HG03571 (cell line): ENCODE measurements around the gene COL6A5.
"Not testable (repeated sequence)": the region's sequence is repeated elsewhere in the genome, so short reads cannot be mapped to it uniquely, and the experiment has no call there.

Source experiments
- ATAC-seq: cut with Tn5 transposase; IDR thresholded peaks from one replicate; pipeline ENCODE4 v1.9.1; 2021; ENCODE audit not compliant: unreplicated experiment

COL6A5 gene

GRCh38 chr3:130383424-130383823 is 38.0 kb downstream of the COL6A5 start:
- no peak for ATAC-seq

GRCh38 chr3:130384476-130385025 is 39.1 kb downstream of the COL6A5 start:
- ATAC-seq: no peak

DNA sequence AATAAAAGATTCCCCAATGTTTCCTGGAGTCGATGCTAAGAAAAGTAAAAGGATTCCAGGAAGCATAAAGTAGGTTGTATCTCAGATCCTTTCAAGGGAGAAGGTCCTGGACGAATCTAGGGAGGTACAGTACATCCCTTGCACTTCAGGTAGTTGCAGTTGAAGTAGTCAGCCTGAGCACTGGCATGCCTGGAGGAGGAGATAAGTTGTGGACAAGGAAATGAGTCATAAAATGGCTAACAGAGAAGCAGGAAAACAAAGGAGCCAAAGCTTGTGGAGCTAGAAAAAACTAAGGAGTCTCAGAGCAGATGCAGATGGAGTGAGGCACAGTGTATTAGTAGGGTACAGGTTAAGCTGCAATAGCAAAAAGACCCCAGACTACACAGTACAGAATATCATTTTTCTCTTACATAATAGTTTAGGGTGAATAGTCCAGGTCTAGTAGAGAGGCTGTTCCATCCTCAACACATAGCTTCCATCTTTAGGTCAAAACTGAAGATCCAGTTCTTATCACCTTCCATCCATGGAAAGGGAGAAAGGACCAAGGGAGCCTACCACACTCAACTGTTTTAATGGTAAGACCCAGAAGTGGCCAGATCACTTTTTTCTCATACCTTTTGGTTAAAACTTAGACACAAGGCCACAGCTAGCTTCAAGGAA is 41.3 kb downstream of the COL6A5 start:
- ATAC-seq: no peak

- ATAC-seq: no peak
Measured at GRCh38 chr3:130389743-130390478, 44.4 kb downstream of the COL6A5 start.

- no peak for ATAC-seq
Measured at GRCh38 chr3:130392266-130392665, 46.8 kb downstream of the COL6A5 start.

- no peak for ATAC-seq
Measured at GRCh38 chr3:130393594-130393993, 48.1 kb downstream of the COL6A5 start.

DNA sequence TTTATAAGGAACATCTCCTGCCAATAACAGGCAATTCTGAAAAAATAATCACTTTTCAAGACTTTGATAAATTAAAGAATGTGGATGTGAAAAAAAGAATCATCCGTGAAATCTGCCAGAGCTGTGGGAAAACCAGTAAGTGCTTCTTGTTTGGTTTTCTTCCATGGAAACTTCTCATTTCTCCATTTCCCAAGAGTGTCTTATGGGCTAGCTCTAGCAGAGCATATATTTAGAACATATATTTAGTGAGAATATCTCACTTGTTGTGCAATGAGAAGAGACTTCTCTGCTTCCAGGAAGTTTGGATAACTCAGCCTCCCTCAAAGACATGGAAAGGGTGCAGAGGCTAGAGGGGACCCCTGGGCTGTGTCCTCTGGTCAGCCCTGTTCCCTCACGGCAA is 49.9 kb downstream of the COL6A5 start:
- ATAC-seq: no peak

- no peak for ATAC-seq
Measured at GRCh38 chr3:130395916-130396315, 50.4 kb downstream of the COL6A5 start.

DNA sequence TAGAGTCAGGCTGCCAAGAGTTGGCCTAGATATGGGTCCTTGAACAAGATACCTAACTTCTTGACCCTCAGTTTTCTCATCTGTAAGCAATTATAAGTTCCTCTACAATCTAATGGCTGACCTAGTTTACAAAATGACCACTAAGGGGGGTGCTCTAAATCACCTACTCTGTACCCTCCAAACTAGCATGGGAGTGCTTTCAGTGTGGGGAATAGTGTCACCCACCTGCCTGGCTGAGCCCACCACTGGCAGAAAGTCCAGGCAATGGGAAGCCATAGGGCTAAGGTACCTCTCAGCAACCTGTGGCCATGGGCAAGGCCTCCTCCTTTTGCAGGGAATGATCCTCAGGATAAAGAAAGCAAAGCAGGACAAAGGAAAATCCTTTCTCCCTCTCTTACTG is 58.9 kb downstream of the COL6A5 start:
- ATAC-seq: no peak

DNA sequence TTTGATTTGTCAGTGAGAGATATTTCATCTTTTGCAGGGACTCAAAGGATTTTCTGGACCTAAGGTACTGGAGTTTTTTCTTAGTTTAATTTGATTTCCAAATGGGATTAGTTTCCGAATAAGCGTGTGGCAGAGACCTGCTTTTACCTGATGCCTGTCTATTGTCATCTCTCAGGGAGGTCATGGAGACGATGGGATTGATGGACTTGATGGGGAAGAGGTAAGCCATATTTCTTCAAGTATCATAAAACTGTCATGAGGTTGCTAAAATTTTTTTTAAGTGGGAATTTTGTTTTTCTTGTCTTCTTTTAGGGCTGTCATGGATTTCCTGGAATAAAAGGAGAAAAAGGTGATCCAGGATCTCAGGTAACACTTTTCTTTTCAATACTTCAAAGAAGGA is 60.5 kb downstream of the COL6A5 start:
- ATAC-seq: no peak

- ATAC-seq: not testable (repeated sequence)
Measured at GRCh38 chr3:130408253-130408652, 62.8 kb downstream of the COL6A5 start.

DNA sequence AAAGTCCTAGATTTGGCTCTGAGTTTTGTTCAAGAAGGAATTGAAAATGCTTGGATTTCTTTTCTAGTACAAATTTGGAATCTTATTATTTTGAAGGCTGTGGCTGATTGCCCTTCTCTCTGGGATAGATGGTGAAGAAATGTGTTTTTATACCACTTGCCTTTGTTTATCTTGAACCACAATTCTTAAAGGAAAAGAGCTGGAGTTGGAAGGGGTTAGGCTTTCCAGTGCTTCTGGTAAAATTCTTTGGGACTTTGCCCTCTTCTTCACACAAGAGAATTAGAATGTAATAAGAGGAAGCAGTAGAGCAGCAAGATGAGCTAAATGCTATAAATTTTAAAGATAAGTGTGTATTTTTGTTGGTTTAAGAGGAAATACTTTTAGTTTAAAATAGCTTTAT is 65.8 kb downstream of the COL6A5 start:
- no peak for ATAC-seq

- ATAC-seq: no peak
Measured at GRCh38 chr3:130412991-130413560, 67.6 kb downstream of the COL6A5 start.

DNA sequence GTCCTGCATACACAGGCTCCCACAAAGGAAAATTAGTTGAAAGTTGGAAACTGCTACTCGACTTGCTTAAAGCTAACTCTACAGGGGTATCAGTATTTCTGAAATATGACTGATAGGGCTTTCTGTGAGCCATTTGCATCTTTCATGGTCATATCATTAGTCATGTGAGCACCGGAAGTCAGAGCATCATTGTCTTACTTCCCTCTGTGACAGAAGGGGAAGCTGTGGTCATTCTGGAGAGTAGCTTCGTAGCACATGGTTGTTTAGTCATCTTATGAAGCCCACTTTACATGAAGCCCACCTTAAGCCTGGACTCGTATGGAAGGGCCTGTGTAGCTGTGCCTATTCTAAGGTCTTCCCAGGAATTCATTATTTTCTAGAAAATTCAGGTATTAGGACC is 69.0 kb downstream of the COL6A5 start:
- peak; percentile 68 for ATAC-seq

GRCh38 chr3:130420466-130420865 is 75.0 kb downstream of the COL6A5 start:
- ATAC-seq: no peak

DNA sequence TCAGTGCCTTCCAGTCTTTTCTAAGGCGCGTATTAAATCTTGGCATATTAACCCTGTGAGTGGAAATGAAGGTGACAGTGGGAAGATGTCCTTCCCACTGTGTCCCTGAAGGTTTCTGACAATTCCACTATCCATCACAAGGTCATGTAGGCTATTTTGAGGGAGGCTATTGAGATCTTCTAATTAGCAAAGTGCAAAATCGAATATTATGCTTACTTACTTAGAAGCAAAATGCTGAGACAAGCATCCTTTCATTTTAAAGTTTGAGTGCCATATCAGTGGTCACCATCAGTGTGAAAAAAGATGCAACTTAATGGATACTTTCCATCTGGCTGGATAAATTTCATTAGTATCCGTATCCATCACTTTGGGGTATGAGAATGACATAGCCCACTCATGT is 77.6 kb downstream of the COL6A5 start:
- ATAC-seq: no peak

- no peak for ATAC-seq
Measured at GRCh38 chr3:130424837-130425236, 79.4 kb downstream of the COL6A5 start.

- no peak for ATAC-seq
Measured at GRCh38 chr3:130425484-130425883, 80.0 kb downstream of the COL6A5 start.

DNA sequence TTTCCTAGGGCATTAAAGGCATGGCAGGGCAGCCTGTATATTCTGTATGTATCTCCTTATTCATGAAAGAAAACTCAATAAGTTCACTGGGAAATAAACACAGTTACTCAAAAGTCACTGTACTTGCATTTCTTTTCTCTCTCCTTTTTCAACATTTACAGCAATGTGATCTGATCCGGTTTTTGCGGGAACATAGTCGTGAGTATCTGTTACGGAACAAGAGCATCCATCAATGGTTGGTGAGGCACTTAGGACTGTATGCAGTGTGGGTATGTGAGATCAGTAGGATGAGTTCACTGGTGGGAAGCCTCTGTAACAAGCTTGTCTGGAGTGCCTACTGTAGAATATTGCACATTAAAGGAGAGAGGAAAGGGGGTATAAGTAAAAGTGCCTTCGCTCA is 80.7 kb downstream of the COL6A5 start:
- no peak for ATAC-seq

DNA sequence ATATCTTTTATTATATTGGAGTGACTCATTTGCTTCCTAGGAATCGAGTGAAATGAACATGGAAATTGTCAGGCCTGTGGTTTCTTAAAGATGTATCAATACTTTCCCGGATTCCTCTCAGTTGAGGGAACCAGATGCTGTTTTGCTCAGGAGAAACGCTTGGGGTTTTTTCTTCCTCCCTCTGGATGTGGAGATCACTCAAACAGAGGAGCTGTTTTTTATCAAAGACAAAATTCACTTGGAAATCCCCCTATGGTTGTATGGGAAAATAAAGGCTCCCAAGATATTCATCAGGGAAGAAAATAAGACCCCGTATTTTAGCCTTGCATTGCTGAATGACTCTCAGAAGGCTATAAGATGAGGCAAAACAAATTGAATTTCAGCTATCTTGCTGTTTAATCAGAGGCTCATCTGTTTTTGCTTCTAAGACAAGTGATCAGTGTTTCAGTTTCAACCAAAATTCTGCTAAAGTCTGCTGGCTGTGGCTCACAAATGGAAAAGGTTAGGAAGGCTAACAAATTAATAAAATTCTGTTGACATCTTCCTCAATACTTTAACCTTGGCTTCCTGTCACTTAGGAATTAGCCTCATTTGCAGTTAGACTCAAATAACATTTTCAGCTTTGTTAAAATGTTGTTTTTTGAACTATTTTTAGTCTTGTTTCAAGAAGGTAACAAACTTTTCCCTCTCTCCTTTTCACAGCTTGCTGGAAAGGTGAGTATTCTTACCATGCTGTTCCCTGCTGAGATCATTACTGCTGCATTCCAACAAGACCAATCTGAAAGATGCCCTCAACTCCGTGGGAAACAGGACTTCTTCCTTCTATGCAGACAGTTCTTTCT is 83.6 kb downstream of the COL6A5 start:
- no peak for ATAC-seq

DNA sequence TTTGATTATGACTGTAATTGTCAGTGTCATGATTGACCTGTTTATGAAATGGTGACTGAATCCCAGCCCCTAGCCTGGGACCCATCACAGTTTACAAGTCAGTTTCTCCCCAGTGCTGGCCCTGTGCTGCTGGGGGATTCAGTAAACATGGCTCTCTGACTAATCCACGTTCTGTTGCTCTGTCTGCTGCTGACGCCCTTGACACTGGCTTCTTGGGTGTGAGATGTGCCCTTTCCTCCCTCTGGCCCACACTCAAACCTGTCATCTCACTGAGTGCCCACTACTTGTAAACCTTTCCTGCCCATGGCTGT is 84.2 kb downstream of the COL6A5 start:
- no peak for ATAC-seq
